Activated CD4-positive, alpha-beta T cell treated with anti-CD3 and anti-CD28 coated beads, Interleukin-2, Interleukin-4, amounts not matched to agents 100 ng/mL and 50 ng/mL, durations not matched to agents 16 hours and 8 hours (primary cell): ENCODE data around the gene TBC1D19.

Experiments
- DNase-seq: peaks from one replicate; pipeline ENCODE4 v3.0.0-alpha.2; 2020; ENCODE audit warnings: low spot score

TBC1D19 gene

DNA sequence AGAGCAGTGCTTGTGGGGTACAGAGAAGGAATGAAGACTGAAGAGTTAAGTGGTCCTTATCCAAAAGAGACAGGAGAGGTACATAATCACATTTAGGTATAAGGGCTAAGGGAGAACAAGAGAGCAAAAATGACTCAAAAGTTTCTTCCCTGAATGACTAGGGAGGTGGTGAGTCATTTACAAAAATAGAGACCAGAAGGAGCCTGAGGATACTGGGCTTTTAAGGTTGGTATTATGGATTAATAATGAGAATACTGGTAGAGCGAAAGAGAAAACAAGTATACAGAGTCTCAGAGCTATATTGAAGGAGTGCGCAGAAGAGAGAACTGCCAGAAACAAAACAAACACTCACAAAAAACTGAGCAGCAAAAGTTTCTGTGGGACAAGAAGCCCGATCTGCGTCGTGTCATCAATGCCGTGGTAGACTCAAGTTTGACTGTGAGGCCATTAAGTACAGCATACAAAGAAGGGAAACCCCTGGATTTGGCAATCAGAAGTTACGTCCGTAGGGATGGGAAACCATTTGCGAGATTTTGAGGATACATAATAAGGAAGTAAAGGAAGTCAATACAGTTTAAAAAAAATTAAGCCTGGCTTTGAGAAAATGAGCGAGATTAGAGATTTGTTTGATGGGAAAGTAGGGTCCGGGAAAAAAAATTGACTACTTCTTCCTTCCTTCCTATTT is 147.6 kb downstream of the TBC1D19 start:
- DNase-seq, result peak; percentile 78

DNA sequence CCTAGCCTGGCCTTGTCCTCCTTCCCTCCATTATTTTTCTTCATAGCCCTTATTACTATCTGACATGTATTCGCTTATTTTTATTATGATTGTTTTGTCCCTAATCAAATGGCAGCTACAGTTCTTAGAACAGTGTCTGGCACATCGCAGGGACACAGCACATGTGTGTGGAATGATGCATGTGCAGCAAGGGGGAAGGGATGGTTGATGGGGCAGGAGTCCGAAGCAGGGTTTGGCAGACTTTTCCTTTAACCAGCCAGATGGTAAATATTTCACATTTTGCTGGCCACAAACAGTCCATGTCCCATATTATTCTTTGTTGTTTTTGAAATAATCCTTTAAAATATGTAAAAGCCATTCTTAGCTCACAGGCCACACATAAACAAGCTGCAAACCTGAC is 148.5 kb downstream of the TBC1D19 start:
- DNase-seq, result no peak

DNA sequence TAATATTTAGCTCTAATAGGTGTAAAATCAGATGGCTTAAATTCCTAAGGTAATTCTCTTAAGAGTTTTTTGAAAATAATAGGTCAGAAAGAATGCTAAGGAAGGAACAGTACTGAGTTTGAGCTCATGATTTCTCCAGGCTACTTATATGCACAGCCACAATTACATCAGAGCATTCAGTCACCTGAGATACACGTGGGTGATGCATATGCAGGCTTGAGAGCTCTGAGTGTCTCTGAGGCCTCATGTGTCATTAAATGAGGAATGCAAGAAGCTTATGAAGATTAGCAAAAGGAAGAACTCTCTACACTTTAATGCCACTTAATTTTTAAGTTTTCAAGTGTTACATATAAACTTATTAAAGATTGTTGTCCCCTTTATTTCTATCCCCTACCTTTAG is 152.7 kb downstream of the TBC1D19 start:
- no peak for DNase-seq

DNA sequence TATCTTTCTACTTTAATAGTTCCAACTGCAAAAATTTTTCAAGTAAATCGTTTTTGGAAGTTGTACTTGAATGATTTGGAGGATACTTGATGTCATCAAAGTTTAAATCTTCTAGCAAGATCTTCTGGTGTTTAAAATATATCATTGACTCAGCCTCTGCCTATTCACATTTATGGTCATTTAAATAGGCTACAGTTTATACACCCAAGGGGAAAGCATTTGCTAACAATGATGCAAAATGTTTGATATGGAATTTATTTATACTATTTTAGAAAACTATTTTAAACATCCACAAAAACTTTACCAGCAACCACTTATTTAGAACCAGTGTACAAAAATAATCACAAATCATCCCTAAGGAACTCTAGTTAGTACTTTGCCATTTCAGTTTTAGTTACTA is 153.5 kb downstream of the TBC1D19 start:
- no peak for DNase-seq

DNA sequence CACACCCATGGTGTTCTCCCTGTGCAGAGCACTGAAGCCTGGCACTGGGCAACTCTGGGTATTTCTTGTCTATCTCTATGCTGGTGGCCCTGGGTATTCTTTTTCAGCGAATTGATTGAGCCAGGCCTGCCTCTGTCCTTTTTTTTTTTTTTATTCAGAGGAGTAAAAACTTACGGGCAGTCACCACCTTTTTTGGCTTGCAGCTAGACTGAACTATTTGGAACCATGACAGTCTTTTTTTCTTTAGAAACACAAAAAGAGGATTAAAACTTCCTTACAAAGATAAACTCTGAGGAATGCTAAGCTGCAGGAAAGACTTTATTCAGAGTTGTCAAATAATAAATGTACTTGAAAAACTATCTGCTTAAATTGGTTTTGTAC is 157.6 kb downstream of the TBC1D19 start:
- no peak for DNase-seq

DNA sequence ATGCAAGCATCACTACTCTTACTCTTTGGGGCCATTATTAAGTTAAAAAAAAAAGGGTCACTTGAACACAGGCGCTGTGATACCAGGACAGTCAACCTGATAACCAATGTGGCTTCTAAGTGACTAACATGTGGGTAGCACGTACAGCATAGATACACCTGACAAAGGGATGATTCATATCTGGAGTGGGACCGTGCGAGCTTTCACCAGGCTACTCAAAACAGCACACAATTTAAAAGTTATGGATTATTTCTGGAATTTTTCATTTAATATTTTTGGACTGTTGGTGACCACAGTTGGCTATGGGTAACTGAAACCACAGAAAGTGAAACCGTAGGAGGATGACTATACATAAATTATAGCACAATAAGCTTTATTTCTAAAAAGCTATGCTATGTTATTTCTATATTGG is 162.9 kb downstream of the TBC1D19 start:
- peak; percentile 87 for DNase-seq

DNA sequence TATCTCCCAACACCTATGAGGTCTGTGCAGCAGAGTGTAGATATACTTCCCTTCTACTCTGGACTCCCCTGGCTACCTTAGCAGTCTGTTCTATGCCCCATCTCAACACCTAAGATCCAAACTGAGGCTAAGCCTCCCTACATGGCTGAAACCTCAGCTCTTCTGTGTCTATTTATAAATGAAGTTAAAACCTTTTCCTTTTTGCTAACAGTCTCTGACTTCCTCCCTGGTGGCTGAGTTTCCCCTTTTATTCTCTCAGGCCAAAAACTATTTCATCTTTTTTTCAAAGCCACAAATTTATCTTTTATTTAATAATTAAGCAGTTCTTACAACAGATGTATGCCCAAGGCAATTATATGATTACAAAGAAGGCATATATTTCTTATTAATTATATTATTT is 164.9 kb downstream of the TBC1D19 start:
- DNase-seq, result no peak

DNA sequence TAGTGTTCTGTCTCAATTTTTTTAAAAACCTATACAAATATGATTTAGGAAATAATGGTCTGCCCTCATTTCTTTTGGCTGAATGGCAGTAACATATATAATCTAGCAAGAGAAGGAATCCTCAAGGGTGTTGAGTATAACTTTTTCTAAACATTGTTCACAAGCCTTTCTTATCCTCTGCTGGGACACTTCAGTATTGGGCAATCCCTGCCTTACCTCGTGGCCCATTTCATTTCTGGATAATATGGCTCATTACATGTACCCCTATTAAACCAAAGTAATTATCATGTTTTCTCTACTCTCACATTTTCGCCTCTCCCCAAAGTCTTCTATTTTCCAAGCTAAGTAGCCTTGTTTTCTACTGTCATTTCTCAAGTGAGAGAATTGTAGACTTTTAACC is 166.0 kb downstream of the TBC1D19 start:
- DNase-seq, result no peak

DNA sequence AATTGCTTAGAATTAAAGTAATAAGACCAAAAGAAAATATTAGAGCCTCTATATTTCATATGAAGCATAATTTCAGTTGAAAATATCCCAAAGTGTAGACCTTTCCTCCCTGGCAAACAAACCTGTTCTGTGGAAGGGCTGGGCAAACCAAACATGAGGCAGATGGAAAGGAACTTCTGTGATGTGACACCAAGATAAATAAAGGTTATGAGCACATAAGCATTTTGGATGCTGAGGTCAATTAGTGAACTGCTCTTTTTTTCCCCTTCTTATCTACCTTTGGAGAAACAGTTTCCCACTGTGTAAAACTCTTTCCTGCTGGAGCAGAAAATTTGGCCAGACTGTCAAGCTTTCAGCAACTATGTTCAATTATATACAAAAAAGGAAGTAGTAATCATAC is 167.1 kb downstream of the TBC1D19 start:
- DNase-seq, result no peak

DNA sequence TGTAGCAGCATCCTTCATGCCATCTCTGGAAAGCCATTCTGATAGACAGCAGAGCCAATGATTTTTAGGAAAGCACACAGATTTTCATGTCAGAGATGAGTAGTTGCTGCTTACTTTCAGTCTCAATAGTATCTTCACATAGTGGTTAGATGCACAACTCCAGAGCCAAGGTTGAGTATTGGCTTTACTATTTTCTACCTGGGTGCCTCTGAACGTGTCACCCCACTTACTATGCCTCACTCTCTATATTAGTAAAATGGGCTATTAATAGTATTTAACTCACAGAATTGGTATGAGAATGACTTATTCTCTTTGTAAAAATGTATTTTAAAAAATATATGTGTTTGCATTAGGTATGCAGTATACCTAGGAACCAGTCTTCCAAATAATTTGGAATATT is 168.0 kb downstream of the TBC1D19 start:
- DNase-seq, result peak; percentile 71

DNA sequence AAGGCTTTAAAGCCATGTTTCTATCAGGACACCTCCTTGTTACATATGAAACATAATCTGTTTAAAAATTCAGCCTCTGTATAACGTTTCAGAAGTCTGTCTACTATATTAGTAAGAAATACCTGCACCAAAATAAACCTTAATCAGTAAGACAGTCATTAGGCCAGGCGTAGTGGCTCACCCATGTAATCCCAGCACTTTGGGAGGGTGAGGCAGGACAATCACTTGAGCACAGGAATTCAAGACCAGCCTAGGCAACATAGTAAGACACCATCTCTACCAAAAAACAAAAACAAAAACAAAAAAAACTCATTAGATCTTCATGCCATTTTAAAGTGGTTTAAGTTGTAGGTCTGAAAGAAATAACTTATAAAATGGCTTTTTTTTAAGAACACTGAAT is 169.3 kb downstream of the TBC1D19 start:
- no peak for DNase-seq

DNA sequence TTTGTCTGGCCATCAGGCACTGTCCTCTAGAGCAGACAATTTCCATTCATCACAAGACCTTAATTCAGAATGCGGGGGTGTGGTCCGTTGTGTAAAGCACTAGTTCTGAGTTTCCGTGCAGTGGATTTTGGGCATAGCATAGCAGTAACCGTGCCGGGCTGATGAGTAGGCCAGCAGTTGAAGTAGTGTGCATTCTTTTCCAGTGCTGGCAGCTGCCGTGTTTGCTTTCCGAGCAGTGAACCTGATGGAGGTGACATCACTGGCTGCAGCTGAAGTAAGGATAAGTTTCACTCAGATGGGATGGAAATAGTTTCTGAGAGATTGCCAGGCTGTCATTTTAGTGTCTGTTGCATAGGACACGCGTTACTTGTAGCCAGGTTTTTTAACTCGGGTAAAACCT is 169.7 kb downstream of the TBC1D19 start:
- DNase-seq, result no peak

DNA sequence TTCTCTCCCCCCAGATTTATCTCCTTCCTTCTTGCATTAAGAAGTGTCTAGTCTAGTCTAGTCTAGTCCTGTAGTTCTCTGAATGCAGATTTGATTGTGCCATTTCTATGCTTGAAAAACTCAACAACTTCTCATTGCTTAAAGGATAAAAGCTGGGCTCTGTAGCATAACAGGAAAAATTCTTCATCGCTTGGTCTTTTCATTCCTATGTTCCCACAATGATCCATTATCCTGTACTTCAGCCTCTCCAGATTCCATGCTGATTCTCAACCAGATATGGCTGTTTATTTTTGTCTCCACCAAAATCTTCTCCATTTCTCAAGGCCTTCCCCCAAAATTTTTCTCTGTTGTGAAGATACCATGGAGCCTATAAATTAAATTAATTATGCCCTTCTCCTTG is 173.9 kb downstream of the TBC1D19 start:
- DNase-seq, result no peak

DNA sequence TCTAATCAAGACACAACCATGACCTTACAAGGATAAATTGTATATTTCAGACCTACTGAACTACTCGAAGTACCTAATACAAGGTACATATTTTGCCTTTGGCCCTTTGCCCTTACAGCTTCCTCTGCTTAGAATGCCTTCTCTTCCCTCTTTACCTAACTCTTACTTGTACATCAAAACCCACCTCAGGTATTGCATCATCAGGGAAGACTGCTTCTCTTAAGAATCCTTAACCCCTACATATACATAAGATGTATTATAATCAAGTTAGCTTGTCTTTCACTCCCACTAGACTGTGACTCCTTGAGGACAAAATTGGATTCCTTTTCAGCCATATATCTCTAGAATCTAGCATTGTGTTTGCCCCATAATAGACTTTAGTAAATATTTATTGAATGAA is 175.0 kb downstream of the TBC1D19 start:
- DNase-seq, result no peak

DNA sequence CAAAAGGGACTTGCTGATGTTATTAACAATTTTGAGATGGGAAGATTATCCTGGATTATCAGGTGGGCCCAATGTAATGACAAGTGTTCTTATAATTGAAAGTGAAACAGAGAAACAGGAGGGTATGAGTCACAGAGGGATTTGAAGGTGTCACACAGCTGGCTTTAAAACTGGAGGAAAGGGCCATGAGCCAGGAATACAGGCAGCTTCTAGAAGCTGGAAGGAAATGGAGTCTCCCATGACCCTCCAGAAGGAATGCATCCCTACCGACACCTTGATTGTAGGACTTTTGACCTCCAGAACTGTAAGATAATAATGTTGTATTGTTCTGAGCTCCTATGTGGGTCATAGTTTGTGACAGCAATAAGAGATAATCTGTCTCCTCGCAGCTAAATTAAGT is 178.8 kb downstream of the TBC1D19 start:
- DNase-seq, result no peak

DNA sequence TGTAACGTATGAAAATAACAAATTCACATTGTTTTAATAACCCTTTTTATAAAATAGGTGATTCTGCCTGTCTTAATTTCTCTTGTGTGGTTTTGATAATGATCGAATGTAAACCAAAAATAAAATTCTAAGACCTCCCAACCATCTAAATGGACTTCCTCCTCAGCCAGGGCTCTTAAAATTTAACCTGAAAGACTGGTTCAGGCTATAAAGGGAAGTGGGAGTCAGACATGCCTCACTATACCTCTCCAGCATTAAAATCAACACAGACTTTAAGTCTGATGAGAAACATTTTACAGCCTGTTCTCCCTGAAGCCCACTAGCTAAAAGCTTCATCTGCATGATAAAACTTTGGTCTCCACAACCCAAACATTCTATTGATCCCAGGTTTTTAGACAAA is 179.2 kb downstream of the TBC1D19 start:
- DNase-seq, result no peak

DNA sequence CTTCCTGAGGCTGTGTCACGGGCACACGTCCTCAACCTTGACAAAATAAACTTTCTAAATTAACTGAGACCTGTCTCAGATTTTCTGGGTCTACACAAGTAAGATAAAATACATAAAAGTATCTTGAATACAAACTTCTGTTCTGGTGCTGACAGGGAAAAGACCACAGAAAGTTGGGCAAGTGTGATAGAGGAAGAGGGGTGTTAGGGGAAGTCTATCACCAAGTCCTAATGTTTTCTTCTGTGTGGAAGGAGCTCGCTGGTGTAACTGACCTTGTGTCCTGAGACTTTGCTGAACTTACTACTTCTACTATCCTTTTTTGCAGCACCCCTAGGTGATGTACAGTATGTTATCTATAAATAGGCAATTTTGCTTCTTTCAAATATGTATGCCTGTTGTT is 179.8 kb downstream of the TBC1D19 start:
- no peak for DNase-seq

DNA sequence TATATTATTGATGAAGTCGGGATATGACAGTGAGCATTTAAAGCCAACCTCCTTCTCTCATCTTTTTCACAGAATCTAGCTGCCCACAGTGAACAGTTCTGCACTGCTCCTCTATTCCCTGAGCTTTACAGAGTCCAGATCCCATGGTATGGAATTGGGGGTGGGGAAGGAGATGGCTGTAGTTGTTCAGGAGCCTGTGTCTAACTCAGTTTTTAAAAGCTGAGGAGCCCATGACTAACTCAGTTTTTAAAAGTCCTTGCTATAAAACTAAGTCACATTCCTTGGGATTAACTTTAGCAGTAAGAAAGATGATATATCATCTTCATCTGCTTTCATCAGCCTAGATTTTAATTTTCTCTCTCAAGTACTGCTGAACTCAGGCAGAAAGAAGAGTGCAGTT is 180.3 kb downstream of the TBC1D19 start:
- DNase-seq, result no peak

DNA sequence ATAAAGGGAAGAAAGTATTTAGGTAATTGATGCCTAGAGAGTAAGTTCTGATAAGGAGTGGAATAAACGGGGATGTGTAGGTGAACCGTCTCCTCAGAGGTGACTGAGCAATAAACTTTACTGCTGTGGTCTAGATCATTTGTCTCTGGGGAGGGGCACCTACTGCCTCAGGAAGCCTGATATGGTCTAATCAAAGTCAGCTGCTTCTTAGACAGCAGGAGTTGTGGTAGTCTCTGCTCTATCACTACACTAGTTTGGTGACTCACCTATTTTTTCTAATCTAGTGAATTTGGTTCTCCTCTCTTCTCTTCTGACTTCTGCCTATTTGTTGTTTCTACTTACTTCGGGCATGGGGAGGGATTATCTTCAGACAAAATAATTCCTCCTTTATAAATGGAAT is 181.6 kb downstream of the TBC1D19 start:
- DNase-seq, result no peak

DNA sequence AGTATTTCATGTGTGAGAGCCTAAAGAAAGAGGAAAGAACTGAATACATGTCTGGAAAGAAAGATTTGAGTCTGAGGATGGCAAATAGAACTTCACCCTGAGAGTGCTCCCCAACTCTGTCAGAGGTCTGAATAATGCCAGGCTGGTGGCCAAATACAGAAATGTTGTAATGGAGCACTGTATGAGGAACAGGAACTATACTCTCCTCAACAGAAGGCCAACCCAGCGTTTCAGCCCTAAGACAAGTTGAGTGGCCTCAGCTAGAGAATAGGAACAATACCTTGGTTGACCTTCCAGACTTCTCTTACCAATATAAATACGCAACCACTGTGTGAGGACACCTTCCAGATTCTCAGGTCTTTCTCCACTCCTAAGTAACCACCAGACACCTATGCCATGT is 182.3 kb downstream of the TBC1D19 start:
- no peak for DNase-seq

DNA sequence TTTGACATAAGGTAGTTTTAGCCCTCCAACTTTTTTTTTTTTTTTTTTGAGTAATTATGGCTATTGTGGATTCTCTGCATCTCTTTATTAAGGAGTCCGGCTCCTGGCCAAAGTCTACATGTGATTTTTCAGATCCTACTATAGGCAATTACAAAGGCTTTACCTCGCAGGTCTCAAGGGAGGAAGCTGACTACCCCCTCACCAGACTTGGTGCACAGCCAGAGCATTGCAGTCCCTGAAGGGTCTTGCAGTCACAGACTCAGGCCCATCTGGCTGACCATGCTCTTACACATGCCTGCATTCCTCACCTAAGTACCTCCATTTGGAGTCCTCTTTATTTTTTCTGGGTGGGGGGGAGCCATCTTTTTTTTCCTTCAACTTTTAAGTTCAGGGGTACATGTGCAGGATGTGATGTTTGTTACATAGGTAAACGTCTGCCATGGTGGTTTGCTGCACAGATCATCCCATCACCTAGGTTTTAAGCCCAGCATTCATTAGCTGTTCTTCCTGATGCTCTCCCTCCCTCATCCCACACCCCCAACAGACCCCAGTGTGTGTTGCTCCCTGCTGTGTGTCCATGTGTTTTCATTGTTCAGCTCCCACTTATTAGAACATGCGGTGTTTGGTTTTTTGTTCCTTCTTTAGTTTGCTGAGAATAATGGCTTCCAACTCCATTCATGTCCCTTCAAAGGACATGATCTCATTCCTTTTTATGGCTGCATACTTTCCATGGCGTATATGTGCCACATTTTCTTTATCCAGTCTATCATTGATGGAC is 188.4 kb downstream of the TBC1D19 start:
- no peak for DNase-seq

DNA sequence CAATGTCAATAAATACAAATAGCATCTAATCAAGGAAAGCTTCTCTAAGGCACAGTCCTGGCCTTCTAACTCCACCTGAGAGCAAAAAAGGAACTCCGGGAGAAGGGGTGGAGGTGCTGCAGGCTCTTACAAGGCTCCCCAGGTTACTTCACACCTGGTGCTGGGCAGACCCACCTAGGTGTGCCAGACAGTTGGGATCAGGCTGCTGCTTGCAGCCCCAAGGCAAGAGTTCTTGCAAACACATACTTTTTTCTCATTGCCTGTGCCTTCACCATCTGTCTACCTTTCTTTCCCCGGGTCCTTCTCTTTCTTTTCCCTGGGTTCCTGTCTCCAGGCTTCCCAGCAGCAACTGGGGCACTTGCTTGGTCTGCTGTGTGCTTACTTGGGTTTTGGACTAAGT is 195.3 kb downstream of the TBC1D19 start:
- no peak for DNase-seq

DNA sequence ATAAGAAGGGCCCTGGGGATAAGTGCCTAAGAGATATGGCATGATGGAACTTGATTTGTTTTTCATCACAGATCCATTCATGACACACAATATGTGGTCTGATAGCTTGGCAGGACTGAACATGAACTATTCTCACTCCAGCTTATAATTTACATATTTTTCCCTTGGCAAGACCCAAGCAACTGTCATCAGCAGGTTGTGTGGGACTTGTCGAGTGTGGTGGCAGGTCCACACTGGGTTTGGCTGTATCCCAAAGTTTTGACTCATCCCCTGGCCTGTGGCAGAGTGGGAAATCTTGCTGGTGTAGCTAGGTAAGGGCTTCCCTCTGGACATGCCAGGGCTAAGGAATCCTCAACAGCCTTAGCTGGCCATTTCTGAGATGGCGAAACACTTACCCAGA is 195.8 kb downstream of the TBC1D19 start:
- no peak for DNase-seq

DNA sequence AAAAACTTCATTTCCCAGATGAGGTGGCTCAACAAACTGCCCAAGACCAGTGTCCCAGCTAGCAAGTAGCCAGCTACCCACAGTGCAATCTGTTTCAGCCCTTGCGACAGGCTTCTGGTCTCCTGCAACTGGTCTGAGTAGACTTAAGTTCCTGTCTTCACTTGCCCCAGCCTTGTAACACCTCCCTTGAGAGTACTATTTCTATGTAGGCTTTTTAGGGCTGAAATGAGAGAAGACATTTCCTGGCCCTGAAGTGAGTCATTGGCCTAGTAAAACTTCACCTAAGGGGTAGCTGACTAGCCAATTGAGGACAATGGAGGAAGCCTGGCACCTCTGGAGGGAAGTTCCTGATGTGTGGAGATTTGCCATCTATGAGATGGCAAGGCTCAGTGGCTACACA is 196.7 kb downstream of the TBC1D19 start:
- DNase-seq, result peak; percentile 15
